Ovary (tissue), 3 donors: Measurements from ENCODE around the gene ULBP2.

ENCODE experiments used
- POLR2A ChIP-seq: fragments of 450-650 bp; IDR thresholded peaks from one replicate; pipeline ENCODE4 v1.6.1; 2017; ENCODE audit warnings: antibody characterized with exemption, mild to moderate bottlenecking, moderate library complexity
- TF ChIP-seq, protein P1 (sequence below), 3 donors: fragments of 450-650 bp in 2 of 3; fragments of 200-600 bp in 1 of 3; IDR thresholded peaks; one replicate each; pipeline versions ENCODE4 v1.5.1 to v1.8.0; 2016 to 2022; ENCODE audit warnings: antibody characterized with exemption in 3 of 3, mild to moderate bottlenecking in 1 of 3
- donor health status: DM: no; HTN: no; CAD: no.

DNA sequence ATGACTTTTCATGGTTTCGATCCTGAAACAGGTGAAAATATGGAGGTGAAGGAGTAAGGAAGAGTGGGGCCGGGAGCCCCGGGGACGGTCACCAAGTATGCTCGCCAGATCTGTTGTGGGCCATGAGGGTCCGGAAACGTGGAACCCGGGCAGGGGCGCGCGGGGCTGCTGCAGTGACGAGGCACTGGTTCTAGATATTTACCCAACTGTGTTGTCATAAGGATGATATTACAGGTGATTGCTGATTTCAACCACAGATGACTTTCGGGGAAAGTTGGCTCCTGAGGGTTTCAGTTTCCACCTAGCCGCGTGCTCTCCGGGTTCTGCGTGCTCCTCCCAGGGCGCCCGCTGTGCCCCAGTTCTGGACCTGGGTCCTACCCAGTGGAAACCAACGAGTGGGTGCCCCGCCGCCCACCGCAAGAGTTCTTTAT is 31.1 kb upstream of the ULBP2 start:
- TF ChIP-seq POLR2A: no peak
- TF ChIP-seq, protein P1, sequence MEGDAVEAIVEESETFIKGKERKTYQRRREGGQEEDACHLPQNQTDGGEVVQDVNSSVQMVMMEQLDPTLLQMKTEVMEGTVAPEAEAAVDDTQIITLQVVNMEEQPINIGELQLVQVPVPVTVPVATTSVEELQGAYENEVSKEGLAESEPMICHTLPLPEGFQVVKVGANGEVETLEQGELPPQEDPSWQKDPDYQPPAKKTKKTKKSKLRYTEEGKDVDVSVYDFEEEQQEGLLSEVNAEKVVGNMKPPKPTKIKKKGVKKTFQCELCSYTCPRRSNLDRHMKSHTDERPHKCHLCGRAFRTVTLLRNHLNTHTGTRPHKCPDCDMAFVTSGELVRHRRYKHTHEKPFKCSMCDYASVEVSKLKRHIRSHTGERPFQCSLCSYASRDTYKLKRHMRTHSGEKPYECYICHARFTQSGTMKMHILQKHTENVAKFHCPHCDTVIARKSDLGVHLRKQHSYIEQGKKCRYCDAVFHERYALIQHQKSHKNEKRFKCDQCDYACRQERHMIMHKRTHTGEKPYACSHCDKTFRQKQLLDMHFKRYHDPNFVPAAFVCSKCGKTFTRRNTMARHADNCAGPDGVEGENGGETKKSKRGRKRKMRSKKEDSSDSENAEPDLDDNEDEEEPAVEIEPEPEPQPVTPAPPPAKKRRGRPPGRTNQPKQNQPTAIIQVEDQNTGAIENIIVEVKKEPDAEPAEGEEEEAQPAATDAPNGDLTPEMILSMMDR (IDR thresholded peaks at IDR 0.05): no peak
